GM04504 (cell line): ENCODE data around the gene APBA2.
A peak's percentile ranks its signal among the peaks of the same experiment; 100 is the strongest.

ENCODE experiments used
- DNase-seq: peaks from one replicate; pipeline ENCODE4 v3.0.0-alpha.2; 2012; ENCODE audit warnings: low read depth

APBA2 gene

DNA sequence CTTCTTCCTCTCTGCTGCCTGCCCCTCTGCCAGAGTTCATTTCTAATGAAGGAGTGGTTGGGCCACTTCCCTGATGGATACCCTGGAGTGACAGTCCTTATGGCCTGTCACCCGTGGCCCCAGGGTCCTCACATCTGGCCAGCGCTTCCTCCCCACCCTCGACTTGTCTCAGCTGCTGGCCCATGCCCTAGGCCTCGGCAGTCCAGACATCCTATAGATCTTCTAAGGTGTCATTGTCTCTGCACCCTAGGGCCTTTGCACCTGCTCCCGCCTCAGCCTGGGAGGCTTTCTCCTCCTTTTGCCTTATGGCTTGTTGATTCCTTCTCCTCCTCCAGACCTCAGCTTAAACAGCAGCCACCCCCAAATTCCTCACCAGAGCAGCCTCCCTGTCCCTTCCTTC, 202.9 kb downstream of the APBA2 start:
- no peak for DNase-seq

DNA sequence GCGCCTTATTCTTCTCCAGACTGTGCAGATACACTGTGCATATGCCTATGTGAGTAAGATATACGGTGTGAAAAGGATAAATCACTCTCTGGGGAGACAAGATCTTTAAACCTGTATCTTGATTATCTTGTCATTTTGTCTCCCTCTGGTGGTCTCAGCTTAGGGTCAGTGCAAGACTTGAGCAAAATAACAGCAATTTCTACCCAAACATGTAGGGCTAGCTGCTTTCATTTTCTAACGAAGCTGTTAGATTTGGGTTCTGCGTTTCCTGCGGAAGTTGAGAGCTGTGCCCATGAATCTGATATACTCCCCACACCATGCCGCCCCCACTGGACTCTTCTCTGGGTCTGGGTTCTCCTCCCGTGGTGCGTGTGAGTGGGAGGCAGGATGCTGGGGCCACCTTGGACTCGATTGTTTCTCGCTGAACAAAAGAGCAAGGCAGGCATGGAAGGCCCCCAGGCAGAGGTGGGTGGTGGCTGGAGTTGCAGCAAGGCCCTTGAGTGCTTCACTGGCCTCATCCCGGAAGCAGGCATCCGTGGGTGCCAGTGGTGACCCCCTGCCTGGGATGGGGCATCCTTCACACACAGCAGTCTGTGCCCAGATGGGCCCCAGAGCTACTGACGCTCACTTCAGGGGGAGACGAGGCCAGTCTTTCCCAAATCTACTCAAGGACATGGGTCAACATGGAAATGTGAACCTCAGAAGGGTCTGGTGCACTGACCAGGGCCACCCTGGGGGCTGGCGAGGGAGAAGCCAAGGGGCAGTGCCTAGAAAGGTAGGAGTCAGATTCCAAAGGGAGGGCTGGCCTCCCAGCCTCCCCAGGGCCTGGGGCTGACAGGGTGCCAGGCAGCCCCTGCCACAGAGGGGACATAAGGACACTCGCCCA, 204.2 kb downstream of the APBA2 start:
- no peak for DNase-seq

GRCh38 chr15:29090617-29091466, 205.1 kb downstream of the APBA2 start:
- no peak for DNase-seq

DNA sequence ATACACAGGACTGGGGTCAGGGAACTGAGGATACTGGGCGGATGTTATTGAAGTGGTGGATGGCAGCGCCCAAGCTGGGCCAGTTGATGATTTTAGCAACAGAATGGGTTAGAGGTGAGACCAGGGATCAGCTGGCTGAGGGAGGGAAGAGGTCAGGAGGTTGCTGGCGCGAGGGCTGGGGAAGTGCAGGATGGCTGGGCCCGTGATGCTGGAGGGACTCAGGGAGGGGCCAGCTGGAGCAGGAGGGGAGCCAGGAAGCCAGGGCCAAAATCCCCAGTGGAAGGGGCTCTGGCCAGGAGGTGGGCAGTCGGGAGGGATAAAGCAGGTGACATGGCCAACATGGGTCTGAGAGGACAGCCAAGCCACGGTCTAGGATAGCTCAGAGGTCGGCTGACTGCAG, 205.9 kb downstream of the APBA2 start:
- DNase-seq, result no peak

- no peak for DNase-seq
Measured at GRCh38 chr15:29092376-29093064, 206.7 kb downstream of the APBA2 start.

GRCh38 chr15:29093065-29093435, 207.3 kb downstream of the APBA2 start:
- no peak for DNase-seq

GRCh38 chr15:29093696-29094343, 208.0 kb downstream of the APBA2 start:
- DNase-seq, result no peak

GRCh38 chr15:29094711-29095110, 208.9 kb downstream of the APBA2 start:
- no peak for DNase-seq

DNA sequence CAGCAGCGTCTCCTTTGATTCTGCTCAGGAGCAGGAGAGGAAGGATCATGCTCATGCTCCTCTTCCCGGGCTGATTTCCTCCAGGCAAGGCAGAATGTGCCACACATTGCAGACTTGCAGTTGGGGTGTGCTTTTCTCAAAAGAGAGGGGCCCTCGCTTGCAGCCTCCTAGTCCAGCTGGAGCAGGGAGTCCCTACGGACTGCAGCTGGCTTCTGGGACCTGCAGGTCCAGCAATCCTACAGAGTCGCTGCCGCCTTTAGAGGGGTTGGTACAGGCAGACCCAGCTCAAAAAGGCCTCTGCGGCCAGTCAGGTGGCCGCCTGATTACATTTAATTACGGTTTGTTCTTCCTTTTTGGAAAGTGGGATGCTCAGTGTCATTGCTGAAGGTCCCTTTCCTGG, 210.0 kb downstream of the APBA2 start:
- no peak for DNase-seq

GRCh38 chr15:29097168-29097567, 211.4 kb downstream of the APBA2 start:
- DNase-seq, result no peak

GRCh38 chr15:29097971-29098370, 212.2 kb downstream of the APBA2 start:
- DNase-seq, result no peak

DNA sequence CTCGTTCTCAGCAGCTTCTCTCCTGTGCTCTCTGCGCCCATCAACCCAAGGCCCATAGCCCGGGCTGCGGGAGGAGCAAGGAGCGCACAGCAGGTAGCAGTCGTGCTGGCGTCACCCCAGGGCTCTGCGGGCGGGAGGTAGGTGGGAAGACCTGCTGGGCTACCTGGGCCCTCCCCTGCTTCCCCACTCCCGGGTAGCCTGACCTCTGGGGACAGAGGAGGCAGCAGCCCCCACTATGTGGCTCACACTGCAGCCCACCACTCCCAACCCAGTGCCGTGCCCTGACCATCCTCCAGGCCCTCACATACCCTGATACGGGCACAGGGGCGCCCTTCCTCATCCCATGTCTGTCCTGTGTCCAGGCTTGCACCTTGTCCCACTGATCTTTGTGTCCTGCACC, 212.9 kb downstream of the APBA2 start:
- no peak for DNase-seq

DNA sequence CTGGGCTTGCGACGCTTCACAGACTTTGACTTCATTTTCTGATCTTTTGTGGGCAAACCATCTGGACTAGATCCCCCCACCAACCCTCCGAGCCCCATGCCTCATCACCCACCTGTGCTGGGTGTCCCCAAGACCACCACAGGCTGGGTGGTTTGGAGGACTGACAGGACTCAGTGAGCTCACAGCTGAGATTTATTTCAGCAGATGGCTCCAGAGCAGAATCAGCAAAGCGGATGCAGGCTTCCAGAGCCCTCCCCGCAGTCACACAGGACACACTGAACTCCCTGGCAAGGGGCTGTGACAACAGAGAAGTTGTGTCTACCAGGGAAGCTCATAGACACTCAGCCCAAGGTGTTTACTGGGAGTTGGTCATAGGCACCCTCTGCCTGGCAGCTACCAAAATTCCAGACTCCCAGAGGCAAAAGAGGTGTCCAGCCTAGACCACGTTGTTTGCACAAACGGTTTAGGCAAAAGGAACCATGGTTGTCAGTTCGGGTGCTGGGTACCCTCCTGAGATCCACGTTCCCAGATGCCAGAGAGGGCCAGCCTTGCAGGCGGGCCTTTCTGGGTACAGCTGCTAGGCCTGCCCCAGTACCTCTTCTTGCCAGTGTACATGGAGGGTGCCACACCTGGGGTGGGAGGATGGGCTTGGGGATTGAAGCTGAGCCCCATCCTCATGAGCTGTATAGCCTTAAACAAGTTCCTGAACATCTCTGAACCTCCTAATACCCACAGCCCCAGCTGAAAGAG, 213.5 kb downstream of the APBA2 start:
- no peak for DNase-seq

- DNase-seq, result no peak
Measured at GRCh38 chr15:29100486-29101000, 214.8 kb downstream of the APBA2 start.

DNA sequence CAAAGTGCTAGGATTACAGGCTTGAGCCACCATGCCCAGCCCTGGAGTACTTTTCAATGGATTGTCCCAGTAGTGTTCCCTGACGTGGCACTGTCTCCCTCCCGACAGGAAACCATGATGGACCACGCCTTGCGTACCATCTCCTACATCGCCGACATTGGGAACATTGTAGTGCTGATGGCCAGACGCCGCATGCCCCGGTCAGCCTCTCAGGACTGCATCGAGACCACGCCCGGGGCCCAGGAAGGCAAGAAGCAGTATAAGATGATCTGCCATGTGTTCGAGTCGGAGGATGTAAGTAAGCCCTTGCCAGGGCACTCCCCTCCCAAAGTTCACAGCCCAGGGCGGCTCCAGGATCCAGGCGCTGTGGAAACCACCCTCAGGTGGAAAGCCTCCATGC, 215.7 kb downstream of the APBA2 start:
- DNase-seq, result no peak

DNA sequence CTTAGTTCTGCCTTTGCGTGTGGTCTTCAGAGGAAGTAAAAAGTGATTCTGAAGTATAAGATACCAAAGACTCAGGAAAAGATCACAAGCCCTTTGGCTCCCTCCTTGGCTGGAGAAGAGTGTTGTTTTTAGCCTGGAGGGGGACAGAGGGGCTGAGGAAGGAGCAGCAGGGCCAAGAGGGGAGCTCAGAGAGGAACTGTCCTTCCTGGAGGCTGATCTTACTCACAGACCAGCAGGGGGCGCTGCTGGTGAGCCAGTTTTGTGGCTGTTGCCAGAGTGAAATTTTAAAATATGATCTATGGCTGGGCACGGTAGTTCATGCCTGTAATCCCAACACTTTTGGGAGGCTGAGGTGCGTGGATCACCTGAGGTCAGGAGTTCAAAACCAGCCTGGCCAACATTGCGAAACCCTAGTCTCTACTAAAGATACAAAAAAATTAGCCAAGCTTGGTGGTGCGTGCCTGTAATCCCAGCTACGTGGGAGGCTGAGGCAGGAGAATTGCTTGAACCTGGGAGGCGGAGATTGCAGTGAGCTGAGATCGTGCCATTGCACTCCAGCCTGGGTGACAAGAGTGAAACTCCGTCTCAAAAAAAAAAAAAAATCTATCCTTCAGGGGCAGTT, 216.5 kb downstream of the APBA2 start:
- DNase-seq, result peak; percentile 3

DNA sequence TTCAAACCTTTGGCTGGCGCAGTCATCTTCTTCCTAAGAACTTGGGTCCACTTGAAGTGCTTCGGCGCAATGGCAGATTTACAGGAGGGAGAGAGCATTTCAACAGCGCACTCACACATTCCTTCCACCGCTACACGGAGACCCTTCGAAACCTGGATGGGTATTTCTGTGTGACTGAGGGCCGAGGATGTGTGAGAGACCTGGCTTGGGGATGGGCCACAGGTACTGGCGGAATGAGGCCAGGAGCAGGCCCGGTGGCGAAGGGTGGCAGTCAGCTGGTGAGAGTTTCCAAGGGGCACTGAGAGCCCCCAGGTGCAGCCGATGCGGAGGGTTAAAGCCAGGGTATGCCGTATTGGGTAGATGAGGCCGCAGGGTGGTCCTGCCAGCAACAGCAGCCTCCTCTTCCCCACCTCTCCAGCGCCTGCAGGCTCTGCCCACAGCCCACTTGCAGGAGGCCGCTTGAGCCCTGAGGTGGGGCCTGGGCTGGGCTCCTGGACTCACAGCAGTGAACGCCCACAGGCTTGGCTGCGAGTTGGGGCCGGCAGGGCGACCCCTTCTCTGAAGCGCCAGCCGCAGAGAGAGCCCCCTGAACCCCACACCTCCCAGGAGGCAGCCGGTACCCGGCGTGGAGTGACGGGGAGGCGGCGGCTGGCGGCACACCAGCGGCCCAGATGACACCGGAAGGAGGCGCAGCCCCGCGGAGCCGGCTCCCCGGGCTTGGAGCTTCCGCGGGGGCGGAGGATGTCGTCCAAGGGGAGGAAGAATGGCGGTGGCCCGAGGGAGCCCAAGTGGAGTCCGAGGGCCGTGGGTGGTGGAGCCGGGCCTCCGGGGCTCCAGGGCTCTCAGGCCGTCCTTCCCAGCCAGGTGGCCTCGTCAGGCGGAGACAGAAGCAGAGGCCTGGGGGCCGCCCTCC, 217.4 kb downstream of the APBA2 start:
- DNase-seq, result no peak

DNA sequence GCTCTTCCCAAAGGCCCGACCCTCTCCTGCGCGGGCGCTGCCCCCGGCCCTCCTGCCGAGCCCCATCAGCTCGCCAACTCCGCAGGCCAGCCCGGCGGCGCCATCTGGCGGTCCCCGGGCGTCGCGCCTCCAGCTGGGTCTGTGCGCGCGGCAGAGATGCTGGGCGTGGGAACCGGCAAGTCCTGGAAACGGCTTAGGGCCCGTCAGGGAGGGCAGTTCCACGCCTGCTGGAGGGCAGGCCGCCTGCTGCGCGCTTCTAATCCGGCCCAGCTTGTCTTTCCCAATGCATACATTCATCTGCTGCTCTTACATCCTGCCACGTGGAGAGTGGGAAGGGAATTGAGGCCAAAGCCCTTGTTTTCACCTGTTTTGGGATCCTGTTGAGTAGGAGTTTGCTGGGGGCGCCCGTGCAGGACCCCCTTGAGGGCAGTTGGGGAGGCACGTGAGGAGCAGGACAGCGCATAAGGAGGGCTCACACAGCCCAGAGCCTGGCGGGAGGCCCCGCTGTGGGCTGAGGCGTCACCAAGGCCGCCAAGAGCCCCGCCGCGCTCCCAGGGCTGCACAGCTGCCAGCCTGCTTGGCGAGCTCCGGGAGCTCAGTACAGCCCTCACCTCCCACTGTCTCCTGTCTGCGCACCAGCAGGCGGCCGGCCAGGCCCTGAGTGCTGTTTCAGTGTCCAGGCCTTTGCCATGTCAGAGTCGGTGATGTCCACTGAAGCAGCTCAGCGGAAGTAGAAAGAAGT, 218.2 kb downstream of the APBA2 start:
- DNase-seq, result peak; percentile 58

DNA sequence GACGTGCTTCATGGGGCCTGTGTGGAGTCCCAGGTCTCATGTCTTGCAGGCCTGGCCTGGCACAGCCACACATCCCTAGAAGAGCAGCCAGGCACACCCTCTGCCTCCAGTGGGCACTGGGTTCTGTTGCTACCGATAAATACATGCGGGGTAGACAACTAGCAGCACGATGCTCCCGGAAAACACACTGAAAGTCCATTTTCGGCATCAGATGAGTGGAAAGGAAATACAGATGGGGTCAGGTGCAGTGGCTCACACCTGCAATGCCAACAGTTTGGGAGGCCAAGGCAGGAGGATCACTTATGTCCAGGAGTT, 218.7 kb downstream of the APBA2 start:
- DNase-seq, result no peak
